Left ventricle myocardium inferior (tissue), 1 donor: Measurements from ENCODE around the gene ANKS1B. TPM values are rescaled to one million over a fixed set of nuclear protein-coding genes. Genes with fewer than 3 reads are reported as not detected.

Experiments used
- DNase-seq: peaks from one replicate; pipeline ENCODE4 v3.0.0-alpha.2; 2020
- H3K27ac ChIP-seq: fragments of 200-600 bp; replicated peaks from 2 replicates; pipeline ENCODE4 v1.8.0; 2021
- H3K27me3 ChIP-seq: fragments of 200-600 bp; 2 replicates; pipeline ENCODE4 v1.8.0; 2021; ENCODE audit warnings: low read depth
- H3K36me3 ChIP-seq: fragments of 200-600 bp; 2 replicates; pipeline ENCODE4 v1.8.0; 2021
- H3K4me1 ChIP-seq: fragments of 200-600 bp; 2 replicates; pipeline ENCODE4 v1.8.0; 2021
- H3K4me3 ChIP-seq: fragments of 200-600 bp; 2 replicates; pipeline ENCODE4 v1.8.0; 2021; ENCODE audit warnings: mild to moderate bottlenecking, moderate library complexity
- H3K9me3 ChIP-seq: fragments of 200-600 bp; replicated peaks from 2 replicates; pipeline ENCODE4 v1.8.0; 2021
- intact Hi-C: fragments of 100-400 bp; cut with micrococcal nuclease; formaldehyde crosslinking; loops from one replicate; pipeline ENCODE4 v1.11.0; 2022
- total RNA-seq: library from RNA; stranded (reverse); fragmentation: NEBNext Ultra II Directional; extraction: Animal tissue kit (Norgen Biotek cat#: 25700); gene quantifications from one replicate; pipeline ENCODE4 v1.2.1, GENCODE V29; 2021
- TF ChIP-seq, protein P1 (sequence below): fragments of 200-600 bp; IDR thresholded peaks from 2 replicates; pipeline ENCODE4 v1.8.0; 2021; ENCODE audit warnings: antibody characterized with exemption, mild to moderate bottlenecking, borderline replicate concordance
- donor health status: DM: no; HTN: yes; CAD: no; lungs with severe emphysema.

Gene ANKS1B
- total RNA-seq, 1 donor from 2014 or later = 1.6 TPM

DNA sequence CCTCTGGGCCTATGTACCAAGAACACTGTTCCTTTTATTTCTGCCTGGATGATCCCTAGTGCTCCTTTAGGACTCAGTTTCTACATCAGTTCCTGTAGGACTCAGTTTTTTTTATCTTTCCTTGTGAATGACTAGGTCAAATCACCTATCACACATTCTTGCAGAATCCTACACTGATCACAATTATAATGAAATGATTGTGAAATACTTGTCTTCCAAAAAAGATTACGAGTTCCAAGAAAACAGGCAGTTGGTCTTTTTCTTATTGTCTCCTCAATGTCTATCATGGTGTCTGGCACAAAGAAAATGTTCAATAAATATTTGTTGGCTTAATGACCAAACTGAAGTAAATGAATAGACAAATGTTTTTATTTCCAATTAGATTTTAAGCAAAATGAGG, 432.7 kb downstream of the ANKS1B start:
- H3K27me3 ChIP-seq = no peaks in the 10 kb centered on the region
- H3K27ac ChIP-seq = no peak overlapping the region
- H3K36me3 ChIP-seq = no peaks in the 10 kb centered on the region
- intact Hi-C loops = no loop called here
- H3K4me3 ChIP-seq = no peak overlapping the region
- TF ChIP-seq, protein P1, sequence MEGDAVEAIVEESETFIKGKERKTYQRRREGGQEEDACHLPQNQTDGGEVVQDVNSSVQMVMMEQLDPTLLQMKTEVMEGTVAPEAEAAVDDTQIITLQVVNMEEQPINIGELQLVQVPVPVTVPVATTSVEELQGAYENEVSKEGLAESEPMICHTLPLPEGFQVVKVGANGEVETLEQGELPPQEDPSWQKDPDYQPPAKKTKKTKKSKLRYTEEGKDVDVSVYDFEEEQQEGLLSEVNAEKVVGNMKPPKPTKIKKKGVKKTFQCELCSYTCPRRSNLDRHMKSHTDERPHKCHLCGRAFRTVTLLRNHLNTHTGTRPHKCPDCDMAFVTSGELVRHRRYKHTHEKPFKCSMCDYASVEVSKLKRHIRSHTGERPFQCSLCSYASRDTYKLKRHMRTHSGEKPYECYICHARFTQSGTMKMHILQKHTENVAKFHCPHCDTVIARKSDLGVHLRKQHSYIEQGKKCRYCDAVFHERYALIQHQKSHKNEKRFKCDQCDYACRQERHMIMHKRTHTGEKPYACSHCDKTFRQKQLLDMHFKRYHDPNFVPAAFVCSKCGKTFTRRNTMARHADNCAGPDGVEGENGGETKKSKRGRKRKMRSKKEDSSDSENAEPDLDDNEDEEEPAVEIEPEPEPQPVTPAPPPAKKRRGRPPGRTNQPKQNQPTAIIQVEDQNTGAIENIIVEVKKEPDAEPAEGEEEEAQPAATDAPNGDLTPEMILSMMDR = no peak
- H3K9me3 ChIP-seq = no peaks in the 10 kb centered on the region
- no peak for DNase-seq
- no peaks in the 10 kb centered on the region for H3K4me1 ChIP-seq

DNA sequence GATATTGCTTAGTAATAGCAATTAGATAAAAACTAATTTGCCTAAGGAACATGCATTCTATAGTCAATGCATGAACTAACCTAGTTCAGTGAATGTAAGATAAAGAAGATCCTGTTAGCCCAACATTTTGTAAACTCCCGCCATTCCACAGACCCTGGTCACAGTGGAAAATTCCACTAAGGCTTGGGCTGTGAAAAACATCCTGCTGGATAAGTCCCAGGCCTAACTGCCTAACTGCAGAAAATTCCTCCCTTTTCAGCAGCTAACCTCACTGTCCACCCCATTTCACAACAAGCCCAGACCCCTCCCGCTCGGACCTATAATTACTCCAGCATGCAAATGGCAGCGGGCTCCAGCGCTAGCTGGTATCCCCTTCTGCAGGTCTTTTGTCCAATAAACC, 435.1 kb downstream of the ANKS1B start:
- no peak for DNase-seq
- H3K36me3 ChIP-seq = no peaks in the 10 kb centered on the region
- H3K27me3 ChIP-seq = no peaks in the 10 kb centered on the region
- H3K4me1 ChIP-seq = no peaks in the 10 kb centered on the region
- no peak overlapping the region for H3K27ac ChIP-seq
- H3K9me3 ChIP-seq = no peaks in the 10 kb centered on the region
- no peak overlapping the region for H3K4me3 ChIP-seq
- TF ChIP-seq, protein P1 = no peak
- intact Hi-C loops = no loop called here

DNA sequence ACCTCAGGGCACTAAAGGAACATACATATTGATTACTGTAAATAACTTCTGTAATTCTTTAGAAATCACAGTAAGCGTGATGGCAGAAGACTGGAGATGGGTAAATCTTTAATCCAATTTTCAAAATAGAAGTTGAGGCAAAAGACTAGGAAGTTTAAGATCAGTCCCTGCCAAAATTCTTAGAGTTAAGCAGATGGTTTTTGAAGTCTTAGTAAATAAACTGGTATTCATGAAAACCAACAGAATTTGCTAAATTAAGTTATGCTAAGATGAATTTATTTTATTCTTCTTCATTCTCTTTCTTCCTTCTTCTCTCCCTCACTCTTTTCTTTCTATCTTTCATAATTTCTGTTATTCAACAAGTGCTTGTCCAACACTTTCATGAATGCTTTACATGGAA, 435.5 kb downstream of the ANKS1B start:
- intact Hi-C loops = no loop called here
- no peaks in the 10 kb centered on the region for H3K36me3 ChIP-seq
- no peaks in the 10 kb centered on the region for H3K9me3 ChIP-seq
- H3K27ac ChIP-seq = no peak overlapping the region
- H3K4me3 ChIP-seq = no peak overlapping the region
- no peaks in the 10 kb centered on the region for H3K4me1 ChIP-seq
- H3K27me3 ChIP-seq = no peaks in the 10 kb centered on the region
- DNase-seq = no peak
- TF ChIP-seq, protein P1 = no peak

DNA sequence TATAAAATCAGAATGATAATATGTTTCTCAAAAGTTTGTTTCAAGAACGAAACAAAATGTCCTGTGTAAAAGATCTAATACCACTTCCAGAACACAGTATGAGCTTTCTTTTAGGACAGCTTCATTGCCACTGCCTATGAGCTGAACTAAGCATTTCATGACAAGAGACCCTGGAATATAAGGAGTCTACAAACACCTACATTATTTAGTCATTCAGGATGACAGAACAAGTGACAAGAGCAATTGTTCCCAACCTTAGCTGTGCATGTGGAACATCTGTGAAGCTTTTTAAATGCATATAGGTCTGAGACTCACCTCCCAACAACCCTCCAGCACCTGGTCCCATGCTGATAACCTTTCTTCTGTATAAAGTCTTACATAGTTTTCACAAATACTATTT, 440.3 kb downstream of the ANKS1B start:
- intact Hi-C loops = no loop called here
- Histone ChIP-seq H3K27ac (no peak overlapping the region), H3K27me3 (no peaks in the 10 kb centered on the region), H3K36me3 (no peaks in the 10 kb centered on the region), H3K4me1 (no peaks in the 10 kb centered on the region), H3K9me3 (peaks cover 37% of the 10 kb centered on the region), H3K4me3 (no peak overlapping the region)
- DNase-seq = no peak
- TF ChIP-seq, protein P1 = no peak

DNA sequence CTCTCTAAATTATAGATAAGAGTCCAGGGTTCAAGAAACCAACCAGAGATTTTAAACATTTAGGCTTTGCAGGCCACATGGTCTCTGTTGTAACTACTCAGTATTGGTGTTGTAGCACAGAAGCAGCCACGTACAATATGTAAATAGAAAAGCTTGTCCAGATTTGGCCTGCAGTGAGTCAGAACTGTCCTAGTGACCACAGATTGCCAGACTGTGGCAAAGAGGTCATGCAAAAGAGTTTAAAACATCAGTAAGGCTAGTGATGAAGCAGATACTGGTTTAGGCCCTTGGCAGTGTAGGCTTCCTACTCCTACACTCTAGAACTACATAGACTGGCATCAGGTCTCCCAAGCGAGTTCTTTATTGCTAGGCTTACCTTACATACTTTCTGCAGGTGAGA, 454.8 kb downstream of the ANKS1B start:
- Histone ChIP-seq H3K4me3 (no peak overlapping the region), H3K4me1 (no peaks in the 10 kb centered on the region), H3K36me3 (no peaks in the 10 kb centered on the region), H3K27ac (no peak overlapping the region), H3K27me3 (no peaks in the 10 kb centered on the region), H3K9me3 (peaks cover 8% of the 10 kb centered on the region)
- DNase-seq = no peak
- intact Hi-C loops = no loop called here
- TF ChIP-seq, protein P1 = no peak

DNA sequence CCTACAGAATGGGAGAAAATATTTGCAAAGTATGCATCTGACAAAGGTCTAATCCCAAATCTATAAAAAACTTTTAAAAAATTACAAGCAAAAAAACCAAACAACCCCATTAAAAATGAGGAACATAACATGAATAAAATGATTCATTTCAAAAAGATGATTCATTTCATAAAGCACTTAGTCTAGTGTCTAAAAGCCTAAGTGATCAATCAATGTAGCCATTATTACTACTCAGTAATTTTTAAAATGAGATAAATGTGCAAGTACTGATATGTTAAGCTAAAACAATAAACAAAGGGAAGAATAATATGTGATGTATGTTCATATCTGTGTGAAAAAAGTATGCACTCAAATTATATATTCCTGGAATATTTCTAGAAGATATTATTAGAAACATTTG, 456.3 kb downstream of the ANKS1B start:
- intact Hi-C loops = no loop called here
- Histone ChIP-seq H3K27ac (no peak overlapping the region), H3K4me1 (no peaks in the 10 kb centered on the region), H3K9me3 (peaks cover 4% of the 10 kb centered on the region), H3K27me3 (no peaks in the 10 kb centered on the region), H3K4me3 (no peak overlapping the region), H3K36me3 (no peaks in the 10 kb centered on the region)
- TF ChIP-seq, protein P1 = no peak
- DNase-seq = no peak
